Measurements from ENCODE around the gene ZNF12. TPM values are rescaled to one million over a fixed set of nuclear protein-coding genes. Genes with fewer than 3 reads are reported as not detected.

Gene ZNF12
- total RNA-seq, 4 donors from 2014 or later = 29.2 to 43.9 (median 31.4) TPM

DNA sequence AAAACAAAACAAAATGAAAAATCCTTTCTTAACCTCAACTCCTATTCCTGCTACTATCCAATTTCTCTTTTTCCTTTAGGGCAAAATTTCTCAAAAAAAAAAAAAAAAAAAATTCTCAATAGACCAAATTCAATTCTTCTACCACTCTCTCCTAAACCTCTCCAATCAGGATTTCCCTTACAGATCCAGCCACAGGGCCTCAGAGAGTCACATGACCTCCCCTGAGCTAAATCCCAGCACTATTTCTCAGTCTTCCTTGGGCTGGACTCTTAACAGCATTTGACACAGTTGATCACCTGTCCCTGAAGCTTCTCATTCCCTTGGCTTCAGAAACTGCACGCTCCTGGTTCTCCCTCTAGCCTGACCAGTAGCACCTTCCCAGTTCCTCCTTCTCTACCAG, 4.9 kb downstream of the ZNF12 start:
- no peak for DNase-seq
- Histone ChIP-seq H3K9me3 (no peaks in the 10 kb centered on the region), H3K4me3 (replicated peaks in 1 of 3) (no peak overlapping the region), H3K36me3 (peaks cover 39 to 51% of the 10 kb centered on the region in 2 donors), H3K27me3 (no peaks in the 10 kb centered on the region), H3K4me1 (peaks cover 12 to 24% of the 10 kb centered on the region in 2 donors), H3K27ac (no peak overlapping the region)
- intact Hi-C loops (cut with DNase I) = loop anchor here (10.0 kb wide), 2 partner anchors 47 to 117 kb away; no protein-coding TSS in a partner anchor
- TF ChIP-seq CTCF (IDR thresholded peaks at IDR 0.05) (no peak), POLR2A (IDR thresholded peaks at IDR 0.05) (no peak)
- WGBS, 2 donors = 93 to 97% methylated on average over 1 of the region's 1 CpG

DNA sequence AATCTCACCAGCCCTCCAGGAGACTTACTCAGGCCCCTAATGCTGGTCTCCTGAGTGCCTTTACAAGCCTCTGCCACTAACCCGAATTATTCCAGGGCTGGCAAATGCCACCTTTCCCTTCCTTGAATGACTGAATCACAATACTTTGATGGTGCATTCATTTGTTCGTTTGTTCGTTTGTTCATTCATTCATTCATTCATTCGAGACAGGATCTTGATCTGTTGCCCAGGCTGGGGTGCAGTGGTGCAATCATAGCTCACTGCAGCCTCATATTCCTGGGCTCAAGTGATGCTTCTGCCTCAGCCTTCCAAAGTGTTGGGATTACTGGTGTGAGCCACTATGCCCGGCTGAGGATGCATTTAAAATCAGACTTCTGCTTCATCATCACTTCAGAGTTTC, 6.0 kb downstream of the ZNF12 start:
- no peak for DNase-seq
- Histone ChIP-seq H3K36me3 (peaks cover 50 to 61% of the 10 kb centered on the region in 2 donors), H3K4me3 (replicated peaks in 1 of 3) (no peak overlapping the region), H3K27ac (no peak overlapping the region), H3K4me1 (peaks cover 11 to 24% of the 10 kb centered on the region in 2 donors), H3K9me3 (no peaks in the 10 kb centered on the region), H3K27me3 (no peaks in the 10 kb centered on the region)
- WGBS, 2 donors = 93 to 97% methylated on average over 5 of the region's 5 CpGs
- intact Hi-C loops (cut with DNase I) = loop anchor here (10.0 kb wide), 2 partner anchors 46 to 116 kb away; no protein-coding TSS in a partner anchor
- TF ChIP-seq CTCF (IDR thresholded peaks at IDR 0.05) (no peak), POLR2A (IDR thresholded peaks at IDR 0.05) (no peak)

- intact Hi-C loops (cut with DNase I) = no loop called here
- TF ChIP-seq POLR2A (IDR thresholded peaks at IDR 0.05) = no peak
- no peak for TF ChIP-seq CTCF (IDR thresholded peaks at IDR 0.05)
- Histone ChIP-seq H3K4me3 (replicated peaks in 1 of 3) (no peak overlapping the region), H3K4me1 (no peaks in the 10 kb centered on the region), H3K27ac (no peak overlapping the region), H3K36me3 (peaks cover 86 to 95% of the 10 kb centered on the region in 2 donors), H3K9me3 (peaks cover 14% of the 10 kb centered on the region), H3K27me3 (no peaks in the 10 kb centered on the region)
- 97% methylated on average over 5 of the region's 5 CpGs for WGBS, 2 donors
- DNase-seq = no peak
Measured at GRCh38 chr7:6691609-6692106, 15.1 kb downstream of the ZNF12 start.

GRCh38 chr7:6691103-6691502, 15.6 kb downstream of the ZNF12 start:
- H3K36me3 ChIP-seq = peaks cover 83 to 90% of the 10 kb centered on the region in 2 donors
- no peak overlapping the region for H3K4me3 ChIP-seq (replicated peaks in 1 of 3)
- WGBS, 2 donors = 95 to 98% methylated on average over 4 of the region's 4 CpGs
- no peak overlapping the region for H3K27ac ChIP-seq
- TF ChIP-seq CTCF (IDR thresholded peaks at IDR 0.05) (no peak), POLR2A (IDR thresholded peaks at IDR 0.05) (no peak)
- H3K9me3 ChIP-seq = peaks cover 14% of the 10 kb centered on the region
- no peak for DNase-seq
- intact Hi-C loops (cut with DNase I) = no loop called here
- no peaks in the 10 kb centered on the region for H3K4me1 ChIP-seq
- H3K27me3 ChIP-seq = no peaks in the 10 kb centered on the region

GRCh38 chr7:6680146-6680545, 26.6 kb downstream of the ZNF12 start:
- no peak for DNase-seq
- no peaks in the 10 kb centered on the region for H3K4me1 ChIP-seq
- intact Hi-C loops (cut with DNase I) = no loop called here
- TF ChIP-seq CTCF (IDR thresholded peaks at IDR 0.05) (no peak), POLR2A (IDR thresholded peaks at IDR 0.05) (no peak)
- peaks cover 9% of the 10 kb centered on the region for H3K9me3 ChIP-seq
- no peak overlapping the region for H3K4me3 ChIP-seq (replicated peaks in 1 of 3)
- H3K36me3 ChIP-seq = no peaks in the 10 kb centered on the region
- WGBS, 2 donors = 92 to 100% methylated on average over 1 of the region's 1 CpG
- no peak overlapping the region for H3K27ac ChIP-seq
- H3K27me3 ChIP-seq = no peaks in the 10 kb centered on the region
